ENCODE measurements around the gene NEK11. TPM values are rescaled to one million over a fixed set of nuclear protein-coding genes. Genes with fewer than 3 reads are reported as not detected.

The NEK11 gene
- total RNA-seq, 1 experiment from 2014 or later, result 9.5 TPM

DNA sequence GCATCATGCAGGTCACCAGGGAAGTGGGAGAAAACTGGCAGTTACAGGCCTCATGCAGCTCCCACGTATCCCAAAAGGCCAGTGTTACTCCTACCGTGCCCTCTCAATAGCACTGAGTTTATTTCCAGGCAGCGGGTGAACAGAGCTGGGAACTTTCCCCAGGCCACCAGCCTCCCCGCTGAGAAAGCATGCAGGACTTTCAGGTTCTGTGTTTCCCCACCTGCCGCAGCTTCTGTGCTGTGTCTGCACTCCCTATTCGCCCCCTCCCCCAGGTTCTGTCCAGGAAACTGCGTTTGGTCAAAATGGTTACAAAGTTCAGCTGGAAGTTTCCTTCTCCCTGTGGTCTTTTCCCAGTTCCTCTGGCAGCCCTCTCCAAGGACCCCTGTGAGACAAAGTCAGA is 21.4 kb downstream of the NEK11 start:
- Histone ChIP-seq H3K27me3 (ENCODE audit: control insufficient read depth, insufficient read depth, low read length) (no peaks in the 10 kb centered on the region), H3K4me3 (ENCODE audit: low read depth in 2 of 2, low read length in 2 of 2) (no peak overlapping the region), H3K27ac (ENCODE audit: low read length) (no peak overlapping the region), H3K36me3 (ENCODE audit: control insufficient read depth, insufficient read depth, low read length) (no peaks in the 10 kb centered on the region), H3K4me1 (ENCODE audit: control insufficient read depth, insufficient read depth, low read length) (no peaks in the 10 kb centered on the region), H3K9me3 (ENCODE audit: control insufficient read depth, insufficient read depth, low read depth, low read length) (no peaks in the 10 kb centered on the region)
- ChIA-PET CTCF (no interaction called here), POLR2A (interaction anchor here (0.5 to 0.6 kb wide), 2 partner anchors 303 to 1859 kb away, joined by 3 to 4 read pairs; no protein-coding TSS in a partner anchor)
- no peak for ATAC-seq
- in situ Hi-C loops (cut with HindIII; ENCODE audit: low pct_unique_long_range_greater_than_20kb, low sequenced_read_pairs), result no loop called here
- no peak for DNase-seq (ENCODE audit: low read depth, low spot score)
- no TSS peak for BruUV-seq (replicated peaks)
- TF ChIP-seq, protein P1, sequence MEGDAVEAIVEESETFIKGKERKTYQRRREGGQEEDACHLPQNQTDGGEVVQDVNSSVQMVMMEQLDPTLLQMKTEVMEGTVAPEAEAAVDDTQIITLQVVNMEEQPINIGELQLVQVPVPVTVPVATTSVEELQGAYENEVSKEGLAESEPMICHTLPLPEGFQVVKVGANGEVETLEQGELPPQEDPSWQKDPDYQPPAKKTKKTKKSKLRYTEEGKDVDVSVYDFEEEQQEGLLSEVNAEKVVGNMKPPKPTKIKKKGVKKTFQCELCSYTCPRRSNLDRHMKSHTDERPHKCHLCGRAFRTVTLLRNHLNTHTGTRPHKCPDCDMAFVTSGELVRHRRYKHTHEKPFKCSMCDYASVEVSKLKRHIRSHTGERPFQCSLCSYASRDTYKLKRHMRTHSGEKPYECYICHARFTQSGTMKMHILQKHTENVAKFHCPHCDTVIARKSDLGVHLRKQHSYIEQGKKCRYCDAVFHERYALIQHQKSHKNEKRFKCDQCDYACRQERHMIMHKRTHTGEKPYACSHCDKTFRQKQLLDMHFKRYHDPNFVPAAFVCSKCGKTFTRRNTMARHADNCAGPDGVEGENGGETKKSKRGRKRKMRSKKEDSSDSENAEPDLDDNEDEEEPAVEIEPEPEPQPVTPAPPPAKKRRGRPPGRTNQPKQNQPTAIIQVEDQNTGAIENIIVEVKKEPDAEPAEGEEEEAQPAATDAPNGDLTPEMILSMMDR (IDR thresholded peaks at IDR 0.05), result no peak
- TF ChIP-seq, protein P2, sequence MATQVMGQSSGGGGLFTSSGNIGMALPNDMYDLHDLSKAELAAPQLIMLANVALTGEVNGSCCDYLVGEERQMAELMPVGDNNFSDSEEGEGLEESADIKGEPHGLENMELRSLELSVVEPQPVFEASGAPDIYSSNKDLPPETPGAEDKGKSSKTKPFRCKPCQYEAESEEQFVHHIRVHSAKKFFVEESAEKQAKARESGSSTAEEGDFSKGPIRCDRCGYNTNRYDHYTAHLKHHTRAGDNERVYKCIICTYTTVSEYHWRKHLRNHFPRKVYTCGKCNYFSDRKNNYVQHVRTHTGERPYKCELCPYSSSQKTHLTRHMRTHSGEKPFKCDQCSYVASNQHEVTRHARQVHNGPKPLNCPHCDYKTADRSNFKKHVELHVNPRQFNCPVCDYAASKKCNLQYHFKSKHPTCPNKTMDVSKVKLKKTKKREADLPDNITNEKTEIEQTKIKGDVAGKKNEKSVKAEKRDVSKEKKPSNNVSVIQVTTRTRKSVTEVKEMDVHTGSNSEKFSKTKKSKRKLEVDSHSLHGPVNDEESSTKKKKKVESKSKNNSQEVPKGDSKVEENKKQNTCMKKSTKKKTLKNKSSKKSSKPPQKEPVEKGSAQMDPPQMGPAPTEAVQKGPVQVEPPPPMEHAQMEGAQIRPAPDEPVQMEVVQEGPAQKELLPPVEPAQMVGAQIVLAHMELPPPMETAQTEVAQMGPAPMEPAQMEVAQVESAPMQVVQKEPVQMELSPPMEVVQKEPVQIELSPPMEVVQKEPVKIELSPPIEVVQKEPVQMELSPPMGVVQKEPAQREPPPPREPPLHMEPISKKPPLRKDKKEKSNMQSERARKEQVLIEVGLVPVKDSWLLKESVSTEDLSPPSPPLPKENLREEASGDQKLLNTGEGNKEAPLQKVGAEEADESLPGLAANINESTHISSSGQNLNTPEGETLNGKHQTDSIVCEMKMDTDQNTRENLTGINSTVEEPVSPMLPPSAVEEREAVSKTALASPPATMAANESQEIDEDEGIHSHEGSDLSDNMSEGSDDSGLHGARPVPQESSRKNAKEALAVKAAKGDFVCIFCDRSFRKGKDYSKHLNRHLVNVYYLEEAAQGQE (IDR thresholded peaks at IDR 0.05; ENCODE audit: insufficient read depth in 1 of 2, low read depth in 2 of 2, low read length in 1 of 2), result no peak
- no peak for TF ChIP-seq TCF7L2 (IDR thresholded peaks at IDR 0.05; ENCODE audit: low read depth, low read length)
- no peak for TF ChIP-seq POLR2AphosphoS5 (IDR thresholded peaks at IDR 0.05; ENCODE audit: low read depth, low read length)
- no peak for TF ChIP-seq SIN3A (IDR thresholded peaks at IDR 0.05; ENCODE audit: borderline replicate concordance, insufficient read depth, low read depth, low read length)
- intact Hi-C loops (cut with micrococcal nuclease; ENCODE audit: unreplicated experiment), result no loop called here

DNA sequence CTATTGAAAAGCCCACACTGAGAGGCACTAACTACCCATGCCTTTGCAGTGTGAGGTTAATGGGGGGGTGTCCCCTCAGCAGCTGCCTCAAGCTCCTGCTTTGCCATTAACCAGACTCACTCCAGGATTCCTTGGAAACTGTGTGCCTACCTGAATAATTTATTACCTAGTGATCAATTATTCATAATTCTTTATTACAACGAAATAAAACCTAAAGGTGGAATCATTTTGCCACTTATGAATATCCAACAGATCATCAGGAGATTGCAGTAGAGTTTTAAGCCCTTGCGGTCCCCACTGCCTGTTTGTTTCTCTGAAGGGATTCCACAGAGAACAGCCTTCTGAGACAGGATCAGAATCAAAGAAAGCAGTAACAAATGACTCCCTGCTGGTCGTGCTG is 23.3 kb downstream of the NEK11 start:
- in situ Hi-C loops (cut with HindIII; ENCODE audit: low pct_unique_long_range_greater_than_20kb, low sequenced_read_pairs), result no loop called here
- DNase-seq (ENCODE audit: low read depth, low spot score) (no peak), ATAC-seq (no peak)
- no peaks in the 10 kb centered on the region for H3K9me3 ChIP-seq (ENCODE audit: control insufficient read depth, insufficient read depth, low read depth, low read length)
- CTCF ChIA-PET, result no interaction called here
- TF ChIP-seq, protein P1 (IDR thresholded peaks at IDR 0.05), result no peak
- TF ChIP-seq POLR2AphosphoS5 (IDR thresholded peaks at IDR 0.05; ENCODE audit: low read depth, low read length) (no peak), TCF7L2 (IDR thresholded peaks at IDR 0.05; ENCODE audit: low read depth, low read length) (no peak), SIN3A (IDR thresholded peaks at IDR 0.05; ENCODE audit: borderline replicate concordance, insufficient read depth, low read depth, low read length) (no peak)
- TF ChIP-seq, protein P2 (IDR thresholded peaks at IDR 0.05; ENCODE audit: insufficient read depth in 1 of 2, low read depth in 2 of 2, low read length in 1 of 2), result no peak
- H3K4me3 ChIP-seq (ENCODE audit: low read depth in 2 of 2, low read length in 2 of 2), result no peak overlapping the region
- no peaks in the 10 kb centered on the region for H3K4me1 ChIP-seq (ENCODE audit: control insufficient read depth, insufficient read depth, low read length)
- no peaks in the 10 kb centered on the region for H3K36me3 ChIP-seq (ENCODE audit: control insufficient read depth, insufficient read depth, low read length)
- intact Hi-C loops (cut with micrococcal nuclease; ENCODE audit: unreplicated experiment), result loop anchor here (5.0 kb wide), 1 partner anchor 977 kb away; no protein-coding TSS in a partner anchor
- no peak overlapping the region for H3K27ac ChIP-seq (ENCODE audit: low read length)
- BruUV-seq (replicated peaks), result no TSS peak
- POLR2A ChIA-PET, result no interaction called here
- H3K27me3 ChIP-seq (ENCODE audit: control insufficient read depth, insufficient read depth, low read length), result no peaks in the 10 kb centered on the region

All from Panc1 (cell line).